ENCODE data around the gene RNF4. TPM values are rescaled to one million over a fixed set of nuclear protein-coding genes. Genes with fewer than 3 reads are reported as not detected.

RNF4 gene
- total and polyA plus RNA-seq, 2 donors (not counting 1 experiment from before 2014, with no cell fraction given): 45.6 to 72.4 TPM

- Histone ChIP-seq H3K9ac (ENCODE audit: insufficient read depth, low read length) (no peak overlapping the region), H3K36me3 (ENCODE audit: control insufficient read depth, insufficient read depth, low read length) (no peaks in the 10 kb centered on the region), H3K27ac (ENCODE audit: insufficient read depth, low read length) (no peak overlapping the region), H3K79me2 (ENCODE audit: control insufficient read depth, insufficient read depth, low read length) (no peaks in the 10 kb centered on the region), H3K27me3 (ENCODE audit: control insufficient read depth, insufficient read depth, low read length) (no peaks in the 10 kb centered on the region), H3K9me3 (ENCODE audit: control insufficient read depth, insufficient read depth, low read depth, low read length) (no peaks in the 10 kb centered on the region), H3K4me1 (ENCODE audit: control insufficient read depth, extremely low read depth, insufficient read depth, low read length) (no peaks in the 10 kb centered on the region), H3K4me3 (replicated peaks in 1 of 4; ENCODE audit: control extremely low read depth in 1 of 4, insufficient read depth in 1 of 4, low read depth in 3 of 4, low read length in 4 of 4) (no peak overlapping the region), H3K4me2 (ENCODE audit: extremely low read depth, insufficient read depth, low read length) (no peak overlapping the region), H2AFZ (ENCODE audit: low read length) (no peak overlapping the region), H4K20me1 (ENCODE audit: control insufficient read depth, extremely low read depth, insufficient read depth, low read length) (no peaks in the 10 kb centered on the region)
- TF ChIP-seq CTCF (conservative IDR thresholded peaks at IDR 0.05 in 1 of 2, IDR thresholded peaks at IDR 0.05 in 1 of 2; ENCODE audit: low read depth in 1 of 2, low read length in 2 of 2): no peak
- TF ChIP-seq EZH2 (IDR thresholded peaks at IDR 0.05; ENCODE audit: low read length, missing control alignments): no peak
- no peak for DNase-seq (ENCODE audit: low read depth in 2 of 2)
Observed at GRCh38 chr4:2434420-2434819, 34.5 kb upstream of the RNF4 start.

GRCh38 chr4:2436301-2436700 lies 32.6 kb upstream of the RNF4 start:
- H4K20me1 ChIP-seq (ENCODE audit: control insufficient read depth, extremely low read depth, insufficient read depth, low read length): no peaks in the 10 kb centered on the region
- no peaks in the 10 kb centered on the region for H3K79me2 ChIP-seq (ENCODE audit: control insufficient read depth, insufficient read depth, low read length)
- no peak overlapping the region for H3K27ac ChIP-seq (ENCODE audit: insufficient read depth, low read length)
- H3K4me2 ChIP-seq (ENCODE audit: extremely low read depth, insufficient read depth, low read length): no peak overlapping the region
- peak in 1 of 2 donors; percentile 36 for TF ChIP-seq CTCF (conservative IDR thresholded peaks at IDR 0.05 in 1 of 2, IDR thresholded peaks at IDR 0.05 in 1 of 2; ENCODE audit: low read depth in 1 of 2, low read length in 2 of 2)
- no peak for TF ChIP-seq EZH2 (IDR thresholded peaks at IDR 0.05; ENCODE audit: low read length, missing control alignments)
- no peak overlapping the region for H3K4me3 ChIP-seq (replicated peaks in 1 of 4; ENCODE audit: control extremely low read depth in 1 of 4, insufficient read depth in 1 of 4, low read depth in 3 of 4, low read length in 4 of 4)
- no peaks in the 10 kb centered on the region for H3K36me3 ChIP-seq (ENCODE audit: control insufficient read depth, insufficient read depth, low read length)
- H3K27me3 ChIP-seq (ENCODE audit: control insufficient read depth, insufficient read depth, low read length): no peaks in the 10 kb centered on the region
- H3K4me1 ChIP-seq (ENCODE audit: control insufficient read depth, extremely low read depth, insufficient read depth, low read length): no peaks in the 10 kb centered on the region
- DNase-seq (ENCODE audit: low read depth in 2 of 2): no peak
- no peak overlapping the region for H2AFZ ChIP-seq (ENCODE audit: low read length)
- H3K9me3 ChIP-seq (ENCODE audit: control insufficient read depth, insufficient read depth, low read depth, low read length): no peaks in the 10 kb centered on the region
- H3K9ac ChIP-seq (ENCODE audit: insufficient read depth, low read length): no peak overlapping the region

GRCh38 chr4:2436761-2437474 lies 32.0 kb upstream of the RNF4 start:
- no peaks in the 10 kb centered on the region for H4K20me1 ChIP-seq (ENCODE audit: control insufficient read depth, extremely low read depth, insufficient read depth, low read length)
- no peak overlapping the region for H2AFZ ChIP-seq (ENCODE audit: low read length)

More at GRCh38 chr4:2436761-2437474, 32.0 kb upstream of the RNF4 start:
- Histone ChIP-seq H3K79me2 (ENCODE audit: control insufficient read depth, insufficient read depth, low read length) (no peaks in the 10 kb centered on the region), H3K9me3 (ENCODE audit: control insufficient read depth, insufficient read depth, low read depth, low read length) (no peaks in the 10 kb centered on the region), H3K4me3 (replicated peaks in 1 of 4; ENCODE audit: control extremely low read depth in 1 of 4, insufficient read depth in 1 of 4, low read depth in 3 of 4, low read length in 4 of 4) (no peak overlapping the region), H3K27ac (ENCODE audit: insufficient read depth, low read length) (no peak overlapping the region), H3K27me3 (ENCODE audit: control insufficient read depth, insufficient read depth, low read length) (no peaks in the 10 kb centered on the region), H3K36me3 (ENCODE audit: control insufficient read depth, insufficient read depth, low read length) (no peaks in the 10 kb centered on the region), H3K4me2 (ENCODE audit: extremely low read depth, insufficient read depth, low read length) (no peak overlapping the region), H3K4me1 (ENCODE audit: control insufficient read depth, extremely low read depth, insufficient read depth, low read length) (no peaks in the 10 kb centered on the region), H3K9ac (ENCODE audit: insufficient read depth, low read length) (no peak overlapping the region)
- no peak for TF ChIP-seq CTCF (conservative IDR thresholded peaks at IDR 0.05 in 1 of 2, IDR thresholded peaks at IDR 0.05 in 1 of 2; ENCODE audit: low read depth in 1 of 2, low read length in 2 of 2)
- TF ChIP-seq EZH2 (IDR thresholded peaks at IDR 0.05; ENCODE audit: low read length, missing control alignments): no peak
- DNase-seq (ENCODE audit: low read depth in 2 of 2): no peak

Measured in fibroblast of lung (primary cell).